ENCODE results near the gene NCKAP5L. TPM values are rescaled to one million over a fixed set of nuclear protein-coding genes. Genes with fewer than 3 reads are reported as not detected.

The NCKAP5L gene
- polyA plus RNA-seq, 1 donor = 9.7 TPM

DNA sequence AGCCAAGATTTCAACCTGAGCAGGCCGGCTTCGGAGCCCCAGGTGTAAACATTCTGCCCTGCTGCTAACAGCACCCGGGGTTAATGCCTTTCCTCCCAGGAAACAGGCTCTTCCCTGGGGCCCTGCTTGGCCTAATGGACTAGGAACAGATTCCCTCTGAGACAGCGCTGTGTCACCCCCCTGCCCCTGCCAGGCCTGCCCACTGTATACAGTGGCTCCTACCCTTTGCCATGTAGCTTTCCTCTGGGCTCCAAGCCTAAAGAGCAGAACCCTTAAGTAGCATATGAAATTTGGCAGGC is 43.0 kb upstream of the NCKAP5L start:
- Histone ChIP-seq H3K27ac (ENCODE audit: low read length) (no peak overlapping the region), H3K9me3 (ENCODE audit: control insufficient read depth, low read depth, low read length) (no peaks in the 10 kb centered on the region), H3K4me1 (ENCODE audit: control insufficient read depth, insufficient read depth, low read length) (peaks cover 26% of the 10 kb centered on the region), H3K4me3 (ENCODE audit: low read length) (no peak overlapping the region), H3K36me3 (ENCODE audit: control insufficient read depth, insufficient read depth, low read length) (no peaks in the 10 kb centered on the region), H3K27me3 (ENCODE audit: control insufficient read depth, insufficient read depth, low read length) (peaks cover 4% of the 10 kb centered on the region)
- no peak for DNase-seq
- no CpG with 5 or more reads among the region's 4 CpGs for WGBS (ENCODE audit: insufficient coverage, low lambda C conversion rate)

DNA sequence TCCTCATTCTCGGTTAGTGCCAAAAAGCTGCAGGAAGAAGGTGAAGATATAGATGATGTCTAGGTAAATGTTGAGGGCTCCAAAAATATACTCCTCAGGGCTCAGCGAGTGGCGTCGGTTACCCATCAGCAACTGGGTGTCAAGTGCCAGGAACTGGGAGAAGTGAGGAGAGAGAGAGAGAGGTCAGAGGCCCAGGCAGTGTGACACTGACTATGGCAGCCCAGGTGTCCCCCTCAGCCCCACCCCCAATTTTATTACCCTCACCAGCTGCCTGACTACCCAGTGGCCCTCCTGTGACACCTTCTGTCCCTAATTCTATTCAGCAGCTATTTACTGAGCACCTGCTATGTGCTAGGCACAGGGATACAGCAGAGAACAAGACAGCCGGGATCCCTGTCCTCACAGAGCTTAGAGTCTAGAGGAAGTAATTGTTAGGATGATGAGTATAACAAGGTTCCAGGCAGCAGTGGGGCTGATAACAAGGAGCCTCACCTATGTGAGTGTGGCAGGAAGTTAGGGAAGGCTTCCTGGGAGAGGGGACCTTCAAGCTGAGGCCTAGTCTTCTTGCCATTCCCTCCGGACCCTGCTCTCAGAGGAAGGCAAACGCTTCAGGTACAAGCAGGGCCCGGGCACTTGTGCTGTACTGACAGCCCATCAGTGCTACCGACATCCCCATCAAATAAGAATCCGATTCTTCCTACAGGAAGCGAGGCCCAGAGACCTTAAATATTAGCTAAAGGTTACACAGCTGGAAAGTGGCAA is 42.5 kb upstream of the NCKAP5L start:
- no peak overlapping the region for H3K4me3 ChIP-seq (ENCODE audit: low read length)

DNA sequence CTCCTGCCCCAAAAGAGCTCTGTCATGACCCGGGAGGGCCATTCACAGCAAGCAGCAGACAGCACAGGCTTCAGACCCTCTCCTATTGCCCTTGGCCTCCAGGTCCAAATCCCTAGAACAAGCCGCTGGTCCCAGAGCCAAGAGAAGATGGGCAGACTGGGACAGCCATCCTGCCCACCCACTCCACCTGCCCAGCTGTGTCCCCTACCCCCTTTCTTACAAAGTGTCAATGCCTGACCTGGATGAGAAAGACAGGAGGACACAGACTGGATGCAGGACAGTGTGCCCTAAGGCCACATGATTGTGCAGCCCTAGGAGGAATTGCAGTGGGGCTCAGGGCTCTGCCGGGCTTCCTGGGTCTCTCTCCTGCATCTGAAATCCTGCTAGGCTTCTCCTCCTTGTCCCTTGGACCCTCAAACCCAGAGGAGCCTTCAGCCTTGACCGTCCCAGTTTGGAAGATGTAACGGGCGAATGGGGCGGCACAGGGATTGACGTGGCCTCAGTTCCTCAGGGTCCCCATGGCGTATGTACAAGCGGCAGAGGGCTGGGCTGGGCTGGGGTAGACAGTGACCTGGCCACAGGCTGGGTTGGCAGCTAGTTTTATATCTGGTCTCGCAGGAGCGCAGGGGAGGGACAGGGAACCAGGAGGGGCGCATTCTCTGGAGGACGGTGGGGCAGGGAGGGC is 41.7 kb upstream of the NCKAP5L start:
- Histone ChIP-seq H3K27ac (ENCODE audit: low read length) (no peak overlapping the region), H3K36me3 (ENCODE audit: control insufficient read depth, insufficient read depth, low read length) (no peaks in the 10 kb centered on the region), H3K9me3 (ENCODE audit: control insufficient read depth, low read depth, low read length) (no peaks in the 10 kb centered on the region), H3K4me1 (ENCODE audit: control insufficient read depth, insufficient read depth, low read length) (peaks cover 26% of the 10 kb centered on the region), H3K27me3 (ENCODE audit: control insufficient read depth, insufficient read depth, low read length) (peaks cover 6% of the 10 kb centered on the region), H3K4me3 (ENCODE audit: low read length) (no peak overlapping the region)
- WGBS (ENCODE audit: insufficient coverage, low lambda C conversion rate) = 100% methylated on average over 2 of the region's 14 CpGs
- no peak for DNase-seq

More for the DNA sequence above, 42.5 kb upstream of the NCKAP5L start:
- Histone ChIP-seq H3K9me3 (ENCODE audit: control insufficient read depth, low read depth, low read length) (no peaks in the 10 kb centered on the region), H3K27ac (ENCODE audit: low read length) (no peak overlapping the region), H3K36me3 (ENCODE audit: control insufficient read depth, insufficient read depth, low read length) (no peaks in the 10 kb centered on the region), H3K27me3 (ENCODE audit: control insufficient read depth, insufficient read depth, low read length) (peaks cover 5% of the 10 kb centered on the region), H3K4me1 (ENCODE audit: control insufficient read depth, insufficient read depth, low read length) (peaks cover 26% of the 10 kb centered on the region)
- no peak for DNase-seq
- WGBS (ENCODE audit: insufficient coverage, low lambda C conversion rate) = no CpG with 5 or more reads among the region's 11 CpGs

DNA sequence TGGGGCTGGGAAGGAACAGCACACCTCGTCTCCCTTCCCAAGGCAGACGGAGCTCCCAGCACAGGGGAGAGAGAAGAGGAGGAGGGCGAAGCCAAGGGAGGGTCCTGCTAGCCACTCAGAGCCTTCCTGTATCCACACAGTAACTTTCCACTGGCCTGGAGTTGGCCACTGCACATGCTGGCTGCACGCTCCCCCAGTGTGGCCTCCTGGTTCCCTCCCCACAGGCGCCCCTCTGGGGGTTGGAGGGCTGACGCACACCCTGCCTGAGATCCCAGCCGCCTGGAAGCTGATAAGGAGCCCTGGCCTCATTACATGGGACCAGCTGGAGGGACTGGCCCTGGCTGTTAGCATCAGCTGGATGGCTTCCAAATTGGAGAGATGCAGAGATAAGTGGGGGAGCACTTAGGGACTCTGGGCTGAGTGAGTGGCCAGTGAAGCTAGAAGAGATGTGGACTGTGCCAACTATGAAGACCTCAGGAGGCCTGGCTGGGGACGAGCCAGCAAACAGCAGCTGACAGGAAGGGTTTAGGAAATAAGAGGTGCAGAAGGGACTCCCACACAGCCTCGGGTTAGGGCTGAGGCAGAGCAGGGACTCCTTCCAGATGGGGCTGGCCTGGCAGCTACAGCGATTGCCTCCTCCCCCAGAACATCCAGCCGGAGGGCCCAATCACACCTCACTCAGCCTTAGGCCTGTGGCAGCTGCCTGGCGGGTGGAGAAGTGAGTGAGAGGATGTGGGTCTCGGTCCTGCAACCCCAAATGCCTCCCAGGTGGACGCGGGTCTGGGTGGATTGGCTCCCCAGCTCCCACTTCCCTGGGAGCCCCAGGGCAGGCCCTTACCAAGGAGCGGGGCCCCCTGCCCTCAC is 41.0 kb upstream of the NCKAP5L start:
- peak; percentile 74 to 79 for DNase-seq
- Histone ChIP-seq H3K4me1 (ENCODE audit: control insufficient read depth, insufficient read depth, low read length) (peaks cover 26% of the 10 kb centered on the region), H3K27ac (ENCODE audit: low read length) (peak overlapping the region; percentile 24), H3K36me3 (ENCODE audit: control insufficient read depth, insufficient read depth, low read length) (no peaks in the 10 kb centered on the region), H3K27me3 (ENCODE audit: control insufficient read depth, insufficient read depth, low read length) (peaks cover 6% of the 10 kb centered on the region), H3K4me3 (ENCODE audit: low read length) (no peak overlapping the region), H3K9me3 (ENCODE audit: control insufficient read depth, low read depth, low read length) (no peaks in the 10 kb centered on the region)
- no CpG with 5 or more reads among the region's 16 CpGs for WGBS (ENCODE audit: insufficient coverage, low lambda C conversion rate)

DNA sequence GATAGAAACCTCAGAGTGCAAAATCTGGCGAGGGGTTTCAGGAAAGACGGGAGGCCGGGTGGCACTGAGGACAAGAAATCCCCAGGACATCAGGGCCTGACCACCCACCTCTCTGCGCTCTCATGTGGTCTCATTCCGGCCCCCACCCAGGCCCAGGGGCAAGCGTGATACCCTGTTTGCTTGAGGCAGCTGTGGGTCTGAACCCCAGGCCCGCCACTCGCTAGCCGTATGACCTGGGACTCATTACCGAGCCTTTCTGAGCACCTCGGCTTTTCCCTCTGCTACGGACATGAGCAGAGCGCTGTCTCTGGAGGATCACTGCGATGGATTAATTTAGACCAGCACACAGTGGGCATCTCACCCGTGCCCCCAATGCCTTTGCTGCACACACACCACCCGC is 40.2 kb upstream of the NCKAP5L start:
- H3K27me3 ChIP-seq (ENCODE audit: control insufficient read depth, insufficient read depth, low read length) = peaks cover 3% of the 10 kb centered on the region
- peak overlapping the region; percentile 24 for H3K27ac ChIP-seq (ENCODE audit: low read length)
- DNase-seq = no peak
- H3K36me3 ChIP-seq (ENCODE audit: control insufficient read depth, insufficient read depth, low read length) = no peaks in the 10 kb centered on the region
- peaks cover 26% of the 10 kb centered on the region for H3K4me1 ChIP-seq (ENCODE audit: control insufficient read depth, insufficient read depth, low read length)
- H3K9me3 ChIP-seq (ENCODE audit: control insufficient read depth, low read depth, low read length) = no peaks in the 10 kb centered on the region
- WGBS (ENCODE audit: insufficient coverage, low lambda C conversion rate) = no CpG with 5 or more reads among the region's 16 CpGs
- H3K4me3 ChIP-seq (ENCODE audit: low read length) = no peak overlapping the region

DNA sequence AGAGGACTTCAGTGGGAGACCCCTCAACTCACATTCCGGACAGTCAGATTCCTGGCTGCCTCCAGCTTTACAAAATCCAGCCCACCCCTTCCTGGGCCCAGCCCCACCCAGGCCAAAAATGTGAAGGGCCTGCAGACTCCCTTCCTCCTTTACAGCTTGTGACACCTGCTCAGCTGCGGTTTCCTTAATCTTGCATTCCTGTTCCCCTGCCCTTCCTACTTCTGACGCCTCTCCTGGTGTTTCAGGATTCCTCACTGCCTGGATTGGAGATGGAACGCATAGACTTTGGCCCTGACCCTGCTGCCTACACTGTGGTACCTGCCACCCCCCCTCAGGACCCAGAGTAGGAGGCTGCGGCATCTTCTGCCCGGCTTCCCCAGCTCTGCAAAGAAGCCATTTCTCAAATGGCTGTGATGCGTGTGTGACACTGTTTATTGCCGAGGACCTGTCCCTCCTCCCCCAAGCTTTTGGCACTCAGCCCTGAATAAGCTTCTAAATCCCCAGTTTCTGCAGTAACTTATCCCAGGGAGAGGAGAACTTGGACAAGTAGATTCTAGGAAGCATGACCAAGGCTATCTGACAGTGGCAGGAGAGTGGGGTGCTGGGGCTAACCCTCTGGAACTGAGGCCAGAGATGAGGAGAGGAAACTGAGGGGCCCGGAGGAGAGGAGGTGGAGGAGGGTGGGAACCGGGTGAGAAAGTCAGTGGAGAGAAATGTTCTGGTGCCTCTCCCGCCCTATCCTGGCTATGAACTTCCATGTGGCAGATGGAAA is 39.5 kb upstream of the NCKAP5L start:
- no peaks in the 10 kb centered on the region for H3K36me3 ChIP-seq (ENCODE audit: control insufficient read depth, insufficient read depth, low read length)
- peaks cover 2% of the 10 kb centered on the region for H3K27me3 ChIP-seq (ENCODE audit: control insufficient read depth, insufficient read depth, low read length)
- no peak overlapping the region for H3K27ac ChIP-seq (ENCODE audit: low read length)
- peaks cover 26% of the 10 kb centered on the region for H3K4me1 ChIP-seq (ENCODE audit: control insufficient read depth, insufficient read depth, low read length)
- peak; percentile 27 to 48 for DNase-seq
- no peaks in the 10 kb centered on the region for H3K9me3 ChIP-seq (ENCODE audit: control insufficient read depth, low read depth, low read length)
- H3K4me3 ChIP-seq (ENCODE audit: low read length) = no peak overlapping the region
- WGBS (ENCODE audit: insufficient coverage, low lambda C conversion rate) = 20% methylated on average over 1 of the region's 11 CpGs

DNA sequence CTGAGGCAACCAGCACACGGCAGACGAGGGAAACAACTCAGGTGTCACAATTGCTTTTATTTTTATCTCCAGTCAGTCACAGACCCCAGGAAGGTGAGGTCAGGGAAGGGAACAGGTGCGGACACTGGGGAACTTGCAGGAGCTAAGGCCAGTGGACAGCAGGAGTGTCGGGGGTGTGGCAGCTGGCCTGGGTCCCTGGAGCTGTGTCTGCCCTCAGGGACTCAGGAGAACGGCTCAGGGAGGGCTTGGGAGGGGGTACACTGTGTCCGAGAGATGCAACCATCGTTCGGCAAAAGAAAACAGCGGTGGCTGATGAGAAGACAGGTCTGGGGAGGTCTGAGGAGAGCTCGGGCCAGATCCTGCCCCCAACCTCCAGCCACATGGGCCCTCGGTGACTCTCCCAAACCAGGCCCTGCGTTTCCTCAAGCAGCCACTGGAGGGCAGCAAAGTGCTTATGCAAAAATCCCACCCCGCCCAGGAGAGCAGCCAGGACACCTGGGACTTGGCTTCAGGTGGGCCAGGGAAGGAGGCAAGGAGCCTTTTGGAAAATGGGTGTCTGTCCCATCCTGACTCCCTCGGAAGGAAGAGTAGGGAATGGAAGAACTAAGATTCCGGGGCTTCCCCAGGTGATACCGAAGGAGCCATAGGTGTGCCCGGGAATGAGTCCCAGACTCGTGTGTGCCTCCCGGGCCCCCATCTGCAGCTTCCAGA is 38.8 kb upstream of the NCKAP5L start:
- H3K36me3 ChIP-seq (ENCODE audit: control insufficient read depth, insufficient read depth, low read length) = no peaks in the 10 kb centered on the region
- 80% methylated on average over 1 of the region's 19 CpGs for WGBS (ENCODE audit: insufficient coverage, low lambda C conversion rate)
- no peak overlapping the region for H3K27ac ChIP-seq (ENCODE audit: low read length)
- H3K4me1 ChIP-seq (ENCODE audit: control insufficient read depth, insufficient read depth, low read length) = peaks cover 26% of the 10 kb centered on the region
- H3K4me3 ChIP-seq (ENCODE audit: low read length) = no peak overlapping the region
- peak; percentile 35 to 51 for DNase-seq
- H3K9me3 ChIP-seq (ENCODE audit: control insufficient read depth, low read depth, low read length) = no peaks in the 10 kb centered on the region
- H3K27me3 ChIP-seq (ENCODE audit: control insufficient read depth, insufficient read depth, low read length) = peaks cover 2% of the 10 kb centered on the region

DNA sequence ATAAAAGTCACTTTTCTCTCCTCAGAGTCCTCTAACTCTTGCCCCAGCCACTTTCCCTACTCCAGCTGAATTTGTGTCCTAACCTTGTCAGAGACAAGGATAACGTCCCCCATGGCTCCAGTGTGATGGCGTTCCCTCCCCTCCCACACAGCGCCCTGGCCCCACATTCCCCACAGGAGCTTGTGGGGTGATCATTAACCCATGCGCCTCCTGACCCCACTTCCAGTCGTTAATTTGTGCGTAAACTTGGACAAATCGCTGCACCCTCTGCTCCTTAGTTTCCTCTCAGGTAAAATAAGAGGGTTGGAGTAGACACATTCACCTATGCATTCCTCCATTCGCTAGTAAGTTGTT is 37.5 kb upstream of the NCKAP5L start:
- Histone ChIP-seq H3K4me1 (ENCODE audit: control insufficient read depth, insufficient read depth, low read length) (peaks cover 26% of the 10 kb centered on the region), H3K27me3 (ENCODE audit: control insufficient read depth, insufficient read depth, low read length) (peaks cover 2% of the 10 kb centered on the region), H3K27ac (ENCODE audit: low read length) (no peak overlapping the region), H3K36me3 (ENCODE audit: control insufficient read depth, insufficient read depth, low read length) (no peaks in the 10 kb centered on the region), H3K9me3 (ENCODE audit: control insufficient read depth, low read depth, low read length) (no peaks in the 10 kb centered on the region), H3K4me3 (ENCODE audit: low read length) (no peak overlapping the region)
- DNase-seq = no peak
- no CpG with 5 or more reads among the region's 8 CpGs for WGBS (ENCODE audit: insufficient coverage, low lambda C conversion rate)

DNA sequence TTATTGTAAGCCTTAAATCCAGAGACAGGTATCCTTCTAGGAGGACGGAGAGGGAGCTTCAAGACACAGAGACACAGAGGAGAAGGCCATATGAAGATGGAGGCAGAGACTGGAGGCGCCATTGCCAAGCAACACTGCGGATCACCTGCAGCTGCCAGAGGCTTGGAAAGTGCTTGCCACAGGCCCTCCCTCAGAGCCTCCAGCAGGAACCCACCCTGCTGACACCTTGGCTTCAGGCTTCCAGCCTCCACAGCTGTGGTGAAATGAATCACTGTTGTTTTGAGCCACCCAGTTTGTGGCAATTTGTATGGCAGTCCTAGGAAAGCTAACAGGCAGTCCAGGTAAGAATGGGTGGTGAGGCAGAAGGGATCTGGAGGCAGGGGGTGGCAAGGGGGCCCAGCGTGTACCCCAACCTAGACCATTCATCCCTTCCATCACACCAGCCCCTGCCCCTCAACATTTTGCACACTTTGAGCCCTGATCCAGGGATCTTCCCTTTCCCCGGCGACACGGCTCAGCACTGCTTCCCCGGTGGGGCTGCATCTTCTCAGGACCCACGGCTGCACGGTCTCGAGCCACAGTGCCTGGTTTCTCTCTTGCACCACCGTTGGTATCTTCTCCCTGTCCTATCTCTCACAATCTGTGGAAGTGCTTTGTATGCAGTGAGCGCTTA is 37.0 kb upstream of the NCKAP5L start:
- no peak for DNase-seq
- Histone ChIP-seq H3K4me3 (ENCODE audit: low read length) (no peak overlapping the region), H3K27ac (ENCODE audit: low read length) (no peak overlapping the region), H3K36me3 (ENCODE audit: control insufficient read depth, insufficient read depth, low read length) (no peaks in the 10 kb centered on the region), H3K4me1 (ENCODE audit: control insufficient read depth, insufficient read depth, low read length) (peaks cover 26% of the 10 kb centered on the region), H3K27me3 (ENCODE audit: control insufficient read depth, insufficient read depth, low read length) (peaks cover 2% of the 10 kb centered on the region), H3K9me3 (ENCODE audit: control insufficient read depth, low read depth, low read length) (no peaks in the 10 kb centered on the region)
- WGBS (ENCODE audit: insufficient coverage, low lambda C conversion rate) = no CpG with 5 or more reads among the region's 13 CpGs

All from large intestine (tissue), 3 donors.